SK-N-MC (cell line): ENCODE results near the gene TMEM69.
"Not testable (repeated sequence)": the region's sequence is repeated elsewhere in the genome, so short reads cannot be mapped to it uniquely, and the experiment has no call there.

Experiments
- EZH2 ChIP-seq: fragments of 200-600 bp; sonication (generic); IDR thresholded peaks from one replicate; pipeline ENCODE4 v1.6.1; 2017; ENCODE audit warnings: antibody characterized with exemption
- FOXP2 ChIP-seq: optimal IDR thresholded peaks from 2 replicates; pipeline ENCODE3; 2011; ENCODE audit warnings: mild to moderate bottlenecking, moderate library complexity; ENCODE audit not compliant: insufficient read depth; ENCODE audit errors: extremely low read length, control extremely low read depth
- POLR2AphosphoS5 ChIP-seq: IDR thresholded peaks from 2 replicates; pipeline ENCODE4 v1.6.1; 2012; ENCODE audit warnings: mild to moderate bottlenecking, low read depth, low read length, borderline replicate concordance

DNA sequence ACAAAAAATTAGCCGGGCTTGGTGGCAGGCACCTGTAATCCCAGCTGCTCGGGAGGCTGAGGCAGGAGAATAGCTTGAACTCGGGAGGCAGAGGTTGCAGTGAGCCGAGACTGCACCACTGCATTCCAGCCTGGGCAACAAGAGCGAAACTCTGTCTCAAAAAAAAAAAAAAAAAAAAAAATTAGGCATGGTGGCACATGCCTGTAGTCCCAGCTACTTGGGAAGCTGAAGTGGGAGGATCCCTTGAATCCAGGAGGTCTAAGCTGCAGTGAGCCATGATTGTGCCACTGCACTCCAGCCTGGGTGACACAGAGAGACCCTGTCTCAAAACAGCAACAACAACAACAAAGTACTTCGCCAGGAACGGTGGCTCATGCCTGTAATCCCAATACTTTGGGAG lies 11.4 kb upstream of the TMEM69 start:
- TF ChIP-seq EZH2, POLR2AphosphoS5, FOXP2: not testable (repeated sequence)
